A673 (cell line): ENCODE measurements around the gene COX18. TPM values are rescaled to one million over a fixed set of nuclear protein-coding genes. Genes with fewer than 3 reads are reported as not detected.

Experiments
- BruUV-seq: library from RNA; stranded (reverse); fragments of 400-500 nt; replicated peaks from 2 replicates; lab custom pipeline; 2021; lab: Mats Ljungman, UMichigan
- CTCF ChIA-PET: fragments of 300-600 bp; sonication (Branson Sonifier 250); formaldehyde crosslinking; loops from one replicate; lab custom pipeline; 2022; ENCODE audit warnings: antibody characterized with exemption; lab: Charles Lee
- POLR2A ChIA-PET: fragments of 300-600 bp; sonication (Branson Sonifier 250); formaldehyde crosslinking; loops from one replicate; lab custom pipeline; 2022; ENCODE audit warnings: antibody characterized with exemption; ENCODE audit not compliant: low non-redundant PET; lab: Charles Lee
- DNase-seq: peaks from one replicate; pipeline ENCODE4 v3.0.0-alpha.2; 2015; ENCODE audit warnings: low spot score
- H3K27ac ChIP-seq: fragments of 200-600 bp; sonication (generic); 2 replicates; pipeline ENCODE4 v1.5.1; 2016; ENCODE audit warnings: mixed run types, low read depth, mild to moderate bottlenecking, mixed read lengths, antibody characterized with exemption, low read length; ENCODE audit not compliant: poor library complexity, severe bottlenecking
- H3K27me3 ChIP-seq: fragments of 200-600 bp; sonication (generic); replicated peaks from 2 replicates; pipeline ENCODE4 v1.6.1; 2017; ENCODE audit warnings: mixed run types, low read depth, mild to moderate bottlenecking, mixed read lengths, antibody characterized with exemption, low read length; ENCODE audit not compliant: insufficient read depth, poor library complexity
- H3K36me3 ChIP-seq: fragments of 200-600 bp; sonication (generic); 2 replicates; pipeline ENCODE4 v1.6.1; 2016; ENCODE audit warnings: mixed run types, mild to moderate bottlenecking, mixed read lengths, antibody characterized with exemption, low read length; ENCODE audit not compliant: insufficient read depth, poor library complexity, severe bottlenecking
- H3K4me1 ChIP-seq: fragments of 200-600 bp; sonication (generic); 2 replicates; pipeline ENCODE4 v1.6.1; 2017; ENCODE audit warnings: mixed run types, mild to moderate bottlenecking, mixed read lengths, antibody characterized with exemption, low read length; ENCODE audit not compliant: insufficient read depth, poor library complexity, severe bottlenecking
- H3K4me3 ChIP-seq: fragments of 200-600 bp; sonication (generic); 2 replicates; pipeline ENCODE4 v1.5.1; 2016; ENCODE audit warnings: low read depth, mixed run types, mild to moderate bottlenecking, mixed read lengths, low read length; ENCODE audit not compliant: poor library complexity, severe bottlenecking
- H3K9me3 ChIP-seq: fragments of 200-600 bp; sonication (generic); 2 replicates; pipeline ENCODE4 v1.6.1; 2016; ENCODE audit warnings: mixed run types, low read depth, mild to moderate bottlenecking, mixed read lengths, antibody characterized with exemption, low read length; ENCODE audit not compliant: poor library complexity, severe bottlenecking
- CTCF ChIP-seq: fragments of 300-800, 200-600 bp; sonication (generic); conservative IDR thresholded peaks from 2 replicates; pipeline ENCODE4 v1.5.1; 2017; ENCODE audit warnings: low read depth, mild to moderate bottlenecking, antibody characterized with exemption, low read length, moderate library complexity, mixed read lengths
- EZH2 ChIP-seq: fragments of 200-600 bp; sonication (generic); IDR thresholded peaks from 2 replicates; pipeline ENCODE4 v1.6.1; 2017; ENCODE audit warnings: borderline replicate concordance, low read depth, mild to moderate bottlenecking, mixed read lengths, antibody characterized with exemption, low read length; ENCODE audit not compliant: poor library complexity, severe bottlenecking
- intact Hi-C: fragments of 100-400 bp; cut with micrococcal nuclease; formaldehyde crosslinking; loops from one replicate; pipeline ENCODE4 v1.10.0; 2022; ENCODE audit not compliant: unreplicated experiment
- total RNA-seq: library from RNA; stranded (reverse); gene quantifications from 2 replicates; pipeline ENCODE4 v1.2.3, GENCODE V29; 2021

COX18 gene
- total RNA-seq, 1 experiment from 2014 or later, result 11.1 TPM

GRCh38 chr4:73067971-73068394 is 1.5 kb downstream of the COX18 start:
- intact Hi-C loops, result loop anchor here (5.0 kb wide), 1 partner anchor 189 kb away; the partner anchor contains the start of gene ANKRD17
- TF ChIP-seq CTCF (no peak), EZH2 (no peak)
- CTCF ChIA-PET, result no interaction called here
- BruUV-seq, result no TSS peak
- Histone ChIP-seq H3K27me3 (no peaks in the 10 kb centered on the region), H3K9me3 (no peaks in the 10 kb centered on the region), H3K36me3 (no peaks in the 10 kb centered on the region), H3K4me3 (peak overlapping the region; percentile 63), H3K4me1 (no peaks in the 10 kb centered on the region), H3K27ac (peak overlapping the region; percentile 88)
- POLR2A ChIA-PET, result no interaction called here
- no peak for DNase-seq

- ChIA-PET POLR2A (interaction anchor here (0.7 kb wide), 1 partner anchor 156 kb away, joined by 3 read pairs; no protein-coding TSS in a partner anchor), CTCF (no interaction called here)
- no peaks in the 10 kb centered on the region for H3K4me1 ChIP-seq
- H3K27ac ChIP-seq, result no peak overlapping the region
- TF ChIP-seq EZH2 (no peak), CTCF (no peak)
- H3K9me3 ChIP-seq, result no peaks in the 10 kb centered on the region
- no TSS peak for BruUV-seq
- no peak overlapping the region for H3K4me3 ChIP-seq
- intact Hi-C loops, result loop anchor here (5.0 kb wide), 1 partner anchor 190 kb away; the partner anchor contains the start of gene ANKRD17
- no peaks in the 10 kb centered on the region for H3K36me3 ChIP-seq
- no peak for DNase-seq
- no peaks in the 10 kb centered on the region for H3K27me3 ChIP-seq
Observed at GRCh38 chr4:73066928-73067327, 2.6 kb downstream of the COX18 start.

- POLR2A ChIA-PET, result no interaction called here
- BruUV-seq, result no TSS peak
Observed at GRCh38 chr4:73066445-73066844, 3.1 kb downstream of the COX18 start.

More at GRCh38 chr4:73066445-73066844, 3.1 kb downstream of the COX18 start:
- TF ChIP-seq EZH2 (no peak), CTCF (no peak)
- CTCF ChIA-PET, result no interaction called here
- no peak for DNase-seq
- no peak overlapping the region for H3K27ac ChIP-seq
- no peak overlapping the region for H3K4me3 ChIP-seq
- no peaks in the 10 kb centered on the region for H3K36me3 ChIP-seq
- H3K4me1 ChIP-seq, result no peaks in the 10 kb centered on the region
- intact Hi-C loops, result loop anchor here (5.0 kb wide), 1 partner anchor 191 kb away; the partner anchor contains the start of gene ANKRD17
- H3K9me3 ChIP-seq, result no peaks in the 10 kb centered on the region
- no peaks in the 10 kb centered on the region for H3K27me3 ChIP-seq
